WTC11 (cell line): ENCODE measurements around the gene ELFN2. TPM values are rescaled to one million over a fixed set of nuclear protein-coding genes. Genes with fewer than 3 reads are reported as not detected.
A peak's percentile ranks its signal among the peaks of the same experiment; 100 is the strongest.

ENCODE experiments used
- ATAC-seq: fragments of 200-7000 bp; cut with Tn5 transposase; 2 replicates; pipeline ENCODE4 v1.10.0; 2021; ENCODE audit warnings: mild to moderate bottlenecking, moderate library complexity
- CTCF ChIA-PET: fragments of 300-600 bp; sonication (Branson Sonifier 250); formaldehyde crosslinking; loops from one replicate; lab custom pipeline; 2021; ENCODE audit warnings: antibody characterized with exemption; lab: Charles Lee
- POLR2A ChIA-PET: fragments of 350-600 bp; sonication (Branson Sonifier 250); formaldehyde crosslinking; loops from one replicate; lab custom pipeline; 2021; ENCODE audit warnings: antibody characterized with exemption; lab: Charles Lee
- DNase-seq: peaks from one replicate; pipeline ENCODE4 v3.0.0; 2021; ENCODE audit warnings: low spot score
- H3K27ac Mint-ChIP-seq: 2 replicates; pipeline ENCODE4 v1.8.0; 2021; ENCODE audit warnings: mixed read lengths
- H3K27me3 Mint-ChIP-seq: 2 replicates; pipeline ENCODE4 v1.8.0; 2021; ENCODE audit warnings: low read depth, mild to moderate bottlenecking, moderate library complexity, mixed read lengths
- H3K36me3 Mint-ChIP-seq: 2 replicates; pipeline ENCODE4 v1.8.0; 2021; ENCODE audit warnings: mixed read lengths
- H3K4me1 Mint-ChIP-seq: 2 replicates; pipeline ENCODE4 v1.8.0; 2022; ENCODE audit warnings: mixed read lengths
- H3K4me3 Mint-ChIP-seq: 2 replicates; pipeline ENCODE4 v1.8.0; 2021; ENCODE audit warnings: mild to moderate bottlenecking, moderate library complexity, mixed read lengths
- H3K9me3 Mint-ChIP-seq: 2 replicates; pipeline ENCODE4 v1.8.0; 2021; ENCODE audit warnings: mixed read lengths
- CBFB ChIP-seq: sonication (generic); formaldehyde crosslinking; IDR thresholded peaks from 2 replicates; pipeline ENCODE4 v1.8.1; 2022; ENCODE audit warnings: mild to moderate bottlenecking, low read depth, missing genetic modification reagents
- CREB1 ChIP-seq: sonication (generic); formaldehyde crosslinking; IDR thresholded peaks from 2 replicates; pipeline ENCODE4 v1.8.0; 2023; ENCODE audit warnings: mild to moderate bottlenecking, missing genetic modification reagents
- CREM ChIP-seq: sonication (generic); formaldehyde crosslinking; IDR thresholded peaks from 2 replicates; pipeline ENCODE4 v1.8.1; 2022; ENCODE audit warnings: mild to moderate bottlenecking, missing genetic modification reagents, moderate library complexity
- E2F1 ChIP-seq: sonication (generic); formaldehyde crosslinking; IDR thresholded peaks from 2 replicates; pipeline ENCODE4 v1.8.0; 2022; ENCODE audit warnings: mild to moderate bottlenecking, missing genetic modification reagents
- E2F4 ChIP-seq: sonication (generic); formaldehyde crosslinking; IDR thresholded peaks from 2 replicates; pipeline ENCODE4 v1.8.1; 2022; ENCODE audit warnings: low read depth, mild to moderate bottlenecking, moderate library complexity, missing genetic modification reagents, borderline replicate concordance
- FOXJ3 ChIP-seq: sonication (generic); formaldehyde crosslinking; IDR thresholded peaks from 2 replicates; pipeline ENCODE4 v1.9.0; 2021; ENCODE audit warnings: missing genetic modification reagents, mild to moderate bottlenecking, borderline replicate concordance
- FOXP1 ChIP-seq: sonication (generic); formaldehyde crosslinking; IDR thresholded peaks from 2 replicates; pipeline ENCODE4 v1.8.0; 2022; ENCODE audit warnings: missing genetic modification reagents, mild to moderate bottlenecking, moderate library complexity, borderline replicate concordance
- FOXP4 ChIP-seq: sonication (generic); formaldehyde crosslinking; IDR thresholded peaks from 2 replicates; pipeline ENCODE4 v1.8.0; 2022; ENCODE audit warnings: mild to moderate bottlenecking, missing genetic modification reagents
- GABPB1 ChIP-seq: sonication (generic); formaldehyde crosslinking; IDR thresholded peaks from 2 replicates; pipeline ENCODE4 v1.8.1; 2023; ENCODE audit warnings: mild to moderate bottlenecking, missing genetic modification reagents
- GTF2I ChIP-seq: fragments of 250-450 bp; sonication (Bioruptor Pico); conservative IDR thresholded peaks from 2 replicates; pipeline ENCODE4 v1.4.0; 2021; ENCODE audit warnings: mild to moderate bottlenecking
- HMGA2 ChIP-seq: fragments of 250-450 bp; sonication (Bioruptor Pico); IDR thresholded peaks from 2 replicates; pipeline ENCODE4 v1.4.0; 2021; ENCODE audit warnings: mild to moderate bottlenecking, moderate library complexity
- HMGXB4 ChIP-seq: sonication (generic); formaldehyde crosslinking; IDR thresholded peaks from 2 replicates; pipeline ENCODE4 v1.8.1; 2023; ENCODE audit warnings: mild to moderate bottlenecking, moderate library complexity, missing genetic modification reagents
- JAZF1 ChIP-seq: fragments of 250-450 bp; sonication (Bioruptor Pico); IDR thresholded peaks from 2 replicates; pipeline ENCODE4 v1.9.0; 2021; ENCODE audit warnings: moderate library complexity, mild to moderate bottlenecking, inconsistent platforms
- KAT7 ChIP-seq: sonication (generic); formaldehyde crosslinking; IDR thresholded peaks from 2 replicates; pipeline ENCODE4 v1.8.1; 2023; ENCODE audit warnings: missing genetic modification reagents, mild to moderate bottlenecking, borderline replicate concordance
- MYBL2 ChIP-seq: sonication (generic); formaldehyde crosslinking; IDR thresholded peaks from 2 replicates; pipeline ENCODE4 v1.8.1; 2023; ENCODE audit warnings: mild to moderate bottlenecking, moderate library complexity, missing genetic modification reagents
- NFATC4 ChIP-seq: fragments of 250-450 bp; sonication (Bioruptor Pico); IDR thresholded peaks from 2 replicates; pipeline ENCODE4 v1.9.0; 2021; ENCODE audit warnings: mild to moderate bottlenecking
- NFE2L1 ChIP-seq: sonication (generic); formaldehyde crosslinking; IDR thresholded peaks from 2 replicates; pipeline ENCODE4 v1.8.1; 2023; ENCODE audit warnings: missing genetic modification reagents
- NR1H2 ChIP-seq: sonication (generic); formaldehyde crosslinking; IDR thresholded peaks from 2 replicates; pipeline ENCODE4 v1.9.0; 2021; ENCODE audit warnings: mild to moderate bottlenecking, moderate library complexity, missing genetic modification reagents
- NR2C2 ChIP-seq: sonication (generic); formaldehyde crosslinking; IDR thresholded peaks from 2 replicates; pipeline ENCODE4 v1.8.0; 2022; ENCODE audit warnings: mild to moderate bottlenecking, missing genetic modification reagents
- SMAD4 ChIP-seq: sonication (generic); formaldehyde crosslinking; IDR thresholded peaks from 2 replicates; pipeline ENCODE4 v1.8.0; 2022; ENCODE audit warnings: mild to moderate bottlenecking, missing genetic modification reagents
- SOX15 ChIP-seq: fragments of 250-450 bp; sonication (Bioruptor Pico); IDR thresholded peaks from 2 replicates; pipeline ENCODE4 v1.9.0; 2021; ENCODE audit warnings: mild to moderate bottlenecking
- SP1 ChIP-seq: sonication (generic); formaldehyde crosslinking; conservative IDR thresholded peaks from 2 replicates; pipeline ENCODE4 v1.8.1; 2022; ENCODE audit warnings: missing genetic modification reagents
- TP53 ChIP-seq: sonication (generic); formaldehyde crosslinking; IDR thresholded peaks from 2 replicates; pipeline ENCODE4 v1.8.1; 2023; ENCODE audit warnings: mild to moderate bottlenecking, missing genetic modification reagents
- ZNF232 ChIP-seq: sonication (generic); formaldehyde crosslinking; IDR thresholded peaks from 2 replicates; pipeline ENCODE4 v1.8.0; 2022; ENCODE audit warnings: mild to moderate bottlenecking, missing genetic modification reagents
- ZNF317 ChIP-seq: sonication (generic); formaldehyde crosslinking; IDR thresholded peaks from 2 replicates; pipeline ENCODE4 v1.8.1; 2023; ENCODE audit warnings: low read depth, mild to moderate bottlenecking, moderate library complexity, missing genetic modification reagents, borderline replicate concordance
- total RNA-seq: library from RNA; stranded (reverse); gene quantifications from 3 replicates; pipeline ENCODE4 v1.2.3, GENCODE V29; 2021
- TF ChIP-seq, protein P1 (sequence below): sonication (generic); formaldehyde crosslinking; IDR thresholded peaks from 2 replicates; pipeline ENCODE4 v1.8.0; 2022; ENCODE audit warnings: missing genetic modification reagents
- TF ChIP-seq, protein P2 (sequence below): sonication (generic); formaldehyde crosslinking; IDR thresholded peaks from 2 replicates; pipeline ENCODE4 v1.8.1; 2023; ENCODE audit warnings: mild to moderate bottlenecking, missing genetic modification reagents, moderate library complexity

ELFN2 gene
- total RNA-seq, 1 experiment from 2014 or later: 0.87 TPM

DNA sequence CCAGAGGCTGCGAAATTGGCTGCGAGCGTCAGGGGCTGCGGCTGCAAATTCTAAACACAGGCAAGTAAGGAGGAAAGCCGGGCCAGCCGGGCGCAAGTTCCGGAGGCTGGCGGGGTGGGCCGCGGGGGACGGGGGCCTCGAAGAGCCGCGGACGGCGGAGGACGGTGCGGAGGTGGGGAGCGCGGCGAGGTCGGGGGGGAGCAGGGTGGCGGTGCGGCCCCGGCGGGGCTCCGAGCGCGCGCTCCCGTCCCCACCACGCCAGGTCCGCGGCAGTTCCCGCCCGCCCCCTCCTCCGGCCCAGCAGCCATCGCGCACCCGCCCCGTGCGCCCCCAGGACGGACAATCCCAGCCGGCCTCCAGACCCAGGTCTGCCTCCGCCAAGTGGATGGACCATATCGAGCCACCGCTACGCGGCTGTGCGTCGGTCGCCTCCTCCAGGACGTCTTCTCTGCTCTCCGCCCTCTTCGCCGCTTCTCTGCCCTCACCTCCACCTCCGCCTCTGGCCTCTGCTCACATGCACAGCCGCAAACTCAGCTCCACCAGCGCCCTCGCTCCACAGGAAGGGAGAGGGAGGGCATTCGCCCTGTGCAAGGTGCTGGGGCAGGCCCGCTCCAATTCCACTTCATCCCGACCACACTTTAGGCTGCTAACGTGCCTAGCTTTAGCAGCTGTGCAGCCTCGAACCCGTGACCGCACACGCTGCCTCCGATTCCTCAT, 7.2 kb downstream of the ELFN2 start:
- Mint-ChIP-seq H3K27me3 (peaks cover 48% of the 10 kb centered on the region), H3K9me3 (no peaks in the 10 kb centered on the region), H3K4me3 (peak overlapping the region; percentile 87), H3K4me1 (peaks cover 32% of the 10 kb centered on the region), H3K36me3 (no peaks in the 10 kb centered on the region), H3K27ac (no peak overlapping the region; the same call in 1 of the 2 replicates)
- peak; percentile 79 for ATAC-seq
- CTCF ChIA-PET: interaction anchor here (1.0 to 1.6 kb wide), 7 partner anchors 9 to 172 kb away, joined by 3 to 13 read pairs (median 6); no protein-coding TSS in a partner anchor
- DNase-seq: peak; percentile 64
- POLR2A ChIA-PET: no interaction called here
- TF ChIP-seq NFATC4 (CRISPR knock-in tag): no peak
- TF ChIP-seq SMAD4 (CRISPR knock-in tag): no peak
- TF ChIP-seq HMGXB4 (CRISPR knock-in tag): peak; percentile 53; the same call in 1 of the 2 replicates
- TF ChIP-seq TP53 (CRISPR knock-in tag): 0 out of 2 replicates have a peak, but pooled peaks have one; percentile 29
- no peak for TF ChIP-seq FOXJ3 (CRISPR knock-in tag)
- TF ChIP-seq E2F4 (CRISPR knock-in tag): no peak
- TF ChIP-seq GTF2I (CRISPR knock-in tag): 0 out of 2 replicates have a peak, but pooled peaks have one; percentile 53
- no peak for TF ChIP-seq NR2C2
- TF ChIP-seq CBFB (CRISPR knock-in tag): peak; percentile 74; the same call in 1 of the 2 replicates
- no peak for TF ChIP-seq HMGA2 (CRISPR knock-in tag)
- TF ChIP-seq E2F1: no peak
- TF ChIP-seq NFE2L1 (CRISPR knock-in tag): 0 out of 2 replicates have a peak, but pooled peaks have one; percentile 46
- TF ChIP-seq CREM (CRISPR knock-in tag): no peak
- no peak for TF ChIP-seq MYBL2 (CRISPR knock-in tag)
- no peak; the same call in 1 of the 2 replicates for TF ChIP-seq SP1 (CRISPR knock-in tag)
- TF ChIP-seq ZNF232 (CRISPR knock-in tag): 0 out of 2 replicates have a peak, but pooled peaks have one; percentile 37
- 0 out of 2 replicates have a peak, but pooled peaks have one; percentile 40 for TF ChIP-seq FOXP4 (CRISPR knock-in tag)
- TF ChIP-seq, protein P1, sequence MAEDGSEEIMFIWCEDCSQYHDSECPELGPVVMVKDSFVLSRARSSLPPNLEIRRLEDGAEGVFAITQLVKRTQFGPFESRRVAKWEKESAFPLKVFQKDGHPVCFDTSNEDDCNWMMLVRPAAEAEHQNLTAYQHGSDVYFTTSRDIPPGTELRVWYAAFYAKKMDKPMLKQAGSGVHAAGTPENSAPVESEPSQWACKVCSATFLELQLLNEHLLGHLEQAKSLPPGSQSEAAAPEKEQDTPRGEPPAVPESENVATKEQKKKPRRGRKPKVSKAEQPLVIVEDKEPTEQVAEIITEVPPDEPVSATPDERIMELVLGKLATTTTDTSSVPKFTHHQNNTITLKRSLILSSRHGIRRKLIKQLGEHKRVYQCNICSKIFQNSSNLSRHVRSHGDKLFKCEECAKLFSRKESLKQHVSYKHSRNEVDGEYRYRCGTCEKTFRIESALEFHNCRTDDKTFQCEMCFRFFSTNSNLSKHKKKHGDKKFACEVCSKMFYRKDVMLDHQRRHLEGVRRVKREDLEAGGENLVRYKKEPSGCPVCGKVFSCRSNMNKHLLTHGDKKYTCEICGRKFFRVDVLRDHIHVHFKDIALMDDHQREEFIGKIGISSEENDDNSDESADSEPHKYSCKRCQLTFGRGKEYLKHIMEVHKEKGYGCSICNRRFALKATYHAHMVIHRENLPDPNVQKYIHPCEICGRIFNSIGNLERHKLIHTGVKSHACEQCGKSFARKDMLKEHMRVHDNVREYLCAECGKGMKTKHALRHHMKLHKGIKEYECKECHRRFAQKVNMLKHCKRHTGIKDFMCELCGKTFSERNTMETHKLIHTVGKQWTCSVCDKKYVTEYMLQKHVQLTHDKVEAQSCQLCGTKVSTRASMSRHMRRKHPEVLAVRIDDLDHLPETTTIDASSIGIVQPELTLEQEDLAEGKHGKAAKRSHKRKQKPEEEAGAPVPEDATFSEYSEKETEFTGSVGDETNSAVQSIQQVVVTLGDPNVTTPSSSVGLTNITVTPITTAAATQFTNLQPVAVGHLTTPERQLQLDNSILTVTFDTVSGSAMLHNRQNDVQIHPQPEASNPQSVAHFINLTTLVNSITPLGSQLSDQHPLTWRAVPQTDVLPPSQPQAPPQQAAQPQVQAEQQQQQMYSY: peak; percentile 80
- no peak for TF ChIP-seq SOX15
- no peak for TF ChIP-seq KAT7 (CRISPR knock-in tag)
- TF ChIP-seq CREB1 (CRISPR knock-in tag): no peak
- TF ChIP-seq ZNF317 (CRISPR knock-in tag): no peak
- peak; percentile 59; the same call in 1 of the 2 replicates for TF ChIP-seq FOXP1
- no peak for TF ChIP-seq NR1H2 (CRISPR knock-in tag)
- no peak for TF ChIP-seq GABPB1 (CRISPR knock-in tag)
- no peak for TF ChIP-seq JAZF1 (CRISPR knock-in tag)
- TF ChIP-seq, protein P2, sequence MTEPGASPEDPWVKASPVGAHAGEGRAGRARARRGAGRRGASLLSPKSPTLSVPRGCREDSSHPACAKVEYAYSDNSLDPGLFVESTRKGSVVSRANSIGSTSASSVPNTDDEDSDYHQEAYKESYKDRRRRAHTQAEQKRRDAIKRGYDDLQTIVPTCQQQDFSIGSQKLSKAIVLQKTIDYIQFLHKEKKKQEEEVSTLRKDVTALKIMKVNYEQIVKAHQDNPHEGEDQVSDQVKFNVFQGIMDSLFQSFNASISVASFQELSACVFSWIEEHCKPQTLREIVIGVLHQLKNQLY: no peak
